SK-MEL-5 (cell line): ENCODE measurements around the gene TGM1. TPM values are rescaled to one million over a fixed set of nuclear protein-coding genes. Genes with fewer than 3 reads are reported as not detected.

ENCODE experiments used
- DNase-seq: peaks from one replicate; pipeline ENCODE4 v3.0.0-alpha.2; 2016; ENCODE audit warnings: low read depth, low spot score
- in situ Hi-C: cut with HindIII; loops from 2 replicates; pipeline ENCODE4 v1.10.0; 2016; ENCODE audit warnings: low sequenced_read_pairs, high pct_unique_total_duplicates, low pct_unique_long_range_greater_than_20kb
- polyA plus RNA-seq, 2 experiments: library from polyadenylated mRNA; depleted of rRNA; stranded (reverse); fragments of >200 nt; gene quantifications; 2 replicates each; pipeline ENCODE4 v1.2.3, GENCODE V29; 2015
- total RNA-seq: library from RNA; depleted of rRNA; stranded (reverse); fragments of >200 nt; shearing (Covaris generic); gene quantifications from 2 replicates; pipeline ENCODE4 v1.2.3, GENCODE V29; 2014; rRNA removed

The TGM1 gene
- total RNA-seq: 0.08 TPM in 1 of 2 replicates, not detected in the other
- polyA plus RNA-seq (2015; cell fraction: cytosol; rRNA removed): 0.11 and 1.3 TPM in 2 replicates
- 1.0 and 3.2 TPM in 2 replicates for polyA plus RNA-seq (2015; cell fraction: nucleus; rRNA removed)

DNA sequence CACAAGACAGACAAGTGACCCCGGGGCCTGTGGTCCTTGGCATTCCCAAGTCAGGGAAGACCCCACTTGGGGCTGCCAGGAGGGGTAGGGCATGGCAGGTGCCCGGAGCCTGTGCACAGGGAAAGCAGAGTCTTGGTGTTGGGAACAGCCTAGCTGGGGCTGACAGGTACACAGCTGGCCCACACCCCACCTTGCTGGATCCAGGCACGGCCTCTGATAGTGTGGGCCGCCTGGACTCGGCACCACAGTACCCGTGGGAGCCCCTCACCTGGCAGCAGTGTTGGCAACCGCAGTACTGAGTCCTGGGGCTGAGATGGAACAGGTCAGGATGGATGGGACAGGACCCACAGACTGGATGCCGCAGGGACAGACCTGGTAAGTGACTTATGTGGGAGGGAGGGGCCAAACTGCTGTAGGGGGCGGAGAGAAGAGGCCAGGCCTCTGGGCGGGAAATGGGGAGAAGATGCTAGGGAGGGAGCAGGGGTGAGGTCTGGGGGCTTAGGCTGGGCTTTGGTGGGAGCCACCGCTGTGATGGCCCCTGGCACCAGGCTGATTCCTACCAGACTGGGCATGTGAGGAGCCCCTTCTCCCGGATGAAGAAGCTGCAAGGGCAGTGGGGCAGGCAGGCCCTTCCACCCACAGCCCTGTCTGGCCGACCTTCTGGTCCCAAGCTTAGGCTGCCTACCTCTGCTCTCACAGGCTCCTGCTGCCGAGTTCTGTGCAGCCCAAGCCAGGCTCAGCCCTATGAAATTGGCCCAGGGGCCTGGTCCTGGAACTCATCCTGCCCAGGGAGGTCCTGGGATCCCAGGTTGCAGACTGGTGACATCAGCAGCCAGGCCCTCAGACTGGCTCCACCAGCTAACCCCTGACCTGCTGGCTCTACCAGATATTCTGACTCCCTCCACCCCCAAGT, at the start of gene TGM1:
TSS of gene TGM1 (minus strand) at position 357 of the 913 bp plus-strand sequence. CDS start 825 bp downstream, outside the sequence.
- DNase-seq: no peak
- in situ Hi-C loops: no loop called here

DNA sequence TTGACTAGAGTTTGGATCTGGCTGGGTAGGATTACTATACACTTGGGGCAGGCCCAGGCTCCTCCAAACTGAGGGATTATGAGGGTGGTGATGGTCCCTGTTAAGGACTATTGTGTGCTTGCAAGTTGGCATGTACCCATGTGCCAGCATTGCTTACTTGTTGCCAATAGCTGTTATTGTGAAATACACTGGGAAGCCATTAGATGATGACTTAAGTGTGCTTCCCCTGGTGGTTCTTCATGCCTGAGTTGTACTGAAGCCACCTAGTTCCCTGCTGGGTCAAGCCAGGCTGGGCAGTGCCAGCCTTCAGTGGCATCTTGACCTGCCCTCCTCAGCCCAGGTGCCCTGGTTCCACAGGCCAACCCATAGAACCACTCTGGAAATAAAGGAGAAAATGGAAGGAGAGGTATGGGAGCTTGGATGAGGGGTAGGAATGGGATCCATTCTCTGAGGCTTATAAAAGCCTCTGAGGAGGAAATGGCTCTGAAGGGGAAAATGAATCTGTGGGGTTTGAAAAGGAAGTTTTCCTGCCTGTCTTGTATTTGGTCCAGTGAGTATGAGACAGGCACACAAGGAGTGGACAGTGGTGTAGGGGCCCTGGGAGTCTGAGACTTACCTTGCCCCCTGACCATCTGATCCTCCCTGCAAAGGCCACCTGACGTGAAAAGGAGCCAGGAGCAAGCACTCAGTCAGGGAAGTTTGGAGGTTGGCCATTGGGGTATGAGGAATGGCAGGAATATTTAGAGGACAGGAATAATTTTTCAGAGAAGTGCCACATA, 49.0 kb upstream of the TGM1 start:
- DNase-seq: no peak
- in situ Hi-C loops: no loop called here

DNA sequence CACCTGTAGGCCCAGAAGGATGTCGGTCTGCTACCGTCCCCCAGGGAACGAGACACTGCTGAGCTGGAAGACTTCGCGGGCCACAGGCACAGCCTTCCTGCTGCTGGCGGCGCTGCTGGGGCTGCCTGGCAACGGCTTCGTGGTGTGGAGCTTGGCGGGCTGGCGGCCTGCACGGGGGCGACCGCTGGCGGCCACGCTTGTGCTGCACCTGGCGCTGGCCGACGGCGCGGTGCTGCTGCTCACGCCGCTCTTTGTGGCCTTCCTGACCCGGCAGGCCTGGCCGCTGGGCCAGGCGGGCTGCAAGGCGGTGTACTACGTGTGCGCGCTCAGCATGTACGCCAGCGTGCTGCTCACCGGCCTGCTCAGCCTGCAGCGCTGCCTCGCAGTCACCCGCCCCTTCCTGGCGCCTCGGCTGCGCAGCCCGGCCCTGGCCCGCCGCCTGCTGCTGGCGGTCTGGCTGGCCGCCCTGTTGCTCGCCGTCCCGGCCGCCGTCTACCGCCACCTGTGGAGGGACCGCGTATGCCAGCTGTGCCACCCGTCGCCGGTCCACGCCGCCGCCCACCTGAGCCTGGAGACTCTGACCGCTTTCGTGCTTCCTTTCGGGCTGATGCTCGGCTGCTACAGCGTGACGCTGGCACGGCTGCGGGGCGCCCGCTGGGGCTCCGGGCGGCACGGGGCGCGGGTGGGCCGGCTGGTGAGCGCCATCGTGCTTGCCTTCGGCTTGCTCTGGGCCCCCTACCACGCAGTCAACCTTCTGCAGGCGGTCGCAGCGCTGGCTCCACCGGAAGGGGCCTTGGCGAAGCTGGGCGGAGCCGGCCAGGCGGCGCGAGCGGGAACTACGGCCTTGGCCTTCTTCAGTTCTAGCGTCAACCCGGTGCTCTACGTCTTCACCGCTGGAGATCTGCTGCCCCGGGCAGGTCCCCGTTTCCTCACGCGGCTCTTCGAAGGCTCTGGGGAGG, 47.9 kb upstream of the TGM1 start, which contains the start of gene LTB4R:
TSS of gene LTB4R (plus strand) at position 857 of the 959 bp plus-strand sequence. CDS start 4,150 bp downstream, outside the sequence.
- in situ Hi-C loops: no loop called here
- DNase-seq: no peak

DNA sequence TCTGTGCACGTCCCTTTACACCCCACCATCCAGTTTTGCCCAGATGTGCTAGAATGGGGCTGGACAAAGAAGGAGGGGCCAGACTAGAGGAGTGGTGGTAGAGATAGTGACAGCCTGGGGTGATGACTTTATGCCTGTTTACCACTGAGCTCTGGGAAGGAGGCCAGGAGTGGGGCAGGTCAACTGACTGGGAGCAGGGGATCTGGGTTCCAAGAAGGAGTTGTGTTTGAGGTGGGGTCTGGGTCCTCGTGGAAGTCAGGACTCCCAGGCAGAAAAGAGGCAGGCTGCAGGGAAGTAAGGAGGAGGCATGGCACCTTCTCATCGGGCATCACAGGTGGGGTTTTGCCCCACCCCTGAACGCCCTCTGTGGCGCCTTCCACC, 47.3 kb upstream of the TGM1 start:
- in situ Hi-C loops: no loop called here
- DNase-seq: no peak

DNA sequence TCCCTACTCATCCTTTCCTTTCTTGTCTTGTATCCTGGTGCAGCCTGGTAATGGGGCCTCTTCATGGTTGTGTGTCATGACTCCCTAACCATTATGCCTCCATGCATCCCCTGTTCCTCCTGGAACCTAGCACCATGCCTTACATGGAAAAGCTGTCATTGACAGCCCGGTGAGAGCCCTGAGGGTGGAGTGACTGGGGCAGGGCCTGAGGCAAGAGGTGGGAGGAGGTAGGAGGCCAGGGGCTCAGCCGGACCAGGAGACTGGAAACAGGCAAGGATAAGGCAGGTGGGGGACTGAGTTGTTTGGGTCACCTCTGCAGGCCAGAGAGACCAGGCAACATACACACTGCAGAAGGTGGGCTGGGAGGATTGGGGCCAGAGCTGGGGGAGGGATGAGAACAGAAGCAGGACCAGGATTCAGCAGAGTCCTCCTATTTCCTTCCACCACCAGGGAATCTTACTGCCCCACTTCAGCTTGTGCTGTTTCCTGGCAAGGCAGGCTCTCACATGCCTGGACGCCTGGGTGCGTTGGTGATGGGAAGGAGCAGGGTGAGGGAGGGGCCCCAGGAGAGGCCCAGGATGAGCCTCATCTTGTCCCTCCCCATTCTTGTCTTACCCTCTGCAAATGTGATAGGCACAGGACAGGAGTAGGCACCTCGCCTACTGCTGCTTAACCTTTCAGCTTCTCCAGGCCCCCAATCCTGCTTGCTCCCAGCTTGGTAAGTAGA, 46.7 kb upstream of the TGM1 start, which contains the start of gene LTB4R2:
TSS of gene LTB4R2 (plus strand) at position 603 of the 727 bp plus-strand sequence. CDS start 525 bp downstream, outside the sequence.
- in situ Hi-C loops: no loop called here
- DNase-seq: no peak

DNA sequence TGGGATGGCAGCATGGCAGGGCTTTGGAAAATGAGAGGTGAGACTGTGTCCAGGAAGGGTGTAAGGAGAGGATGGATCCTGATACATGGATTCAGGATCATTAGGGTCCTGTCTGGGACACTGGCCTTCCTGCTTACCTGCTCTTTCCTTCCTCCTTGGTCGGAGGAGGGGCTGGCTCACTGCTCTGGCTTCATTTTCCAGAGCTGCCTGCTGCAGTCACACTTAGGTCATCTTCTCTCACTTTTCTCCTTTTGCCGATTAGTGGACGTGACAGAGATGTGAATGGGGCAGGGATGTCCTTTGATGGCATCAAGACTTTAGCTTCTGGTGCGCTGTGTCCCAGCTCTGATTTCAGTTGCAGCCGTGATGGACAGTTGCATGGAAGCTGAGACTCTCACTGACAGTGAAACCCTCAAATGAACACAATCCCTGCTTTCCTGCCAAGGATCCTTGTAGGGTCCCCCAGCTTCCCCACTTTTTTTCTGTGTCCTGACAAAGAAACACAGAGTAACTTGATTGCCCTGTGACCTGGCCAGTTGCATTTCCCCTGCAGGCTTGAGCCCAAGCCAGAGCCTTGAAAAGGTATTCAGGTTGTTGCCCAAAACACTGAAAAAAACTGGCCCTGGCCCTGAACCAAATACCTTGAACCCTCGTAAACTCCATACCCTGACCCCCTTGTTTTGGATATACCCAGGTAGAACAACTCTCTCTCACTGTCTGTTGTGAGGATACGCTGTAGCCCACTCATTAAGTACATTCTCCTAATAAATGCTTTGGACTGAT, 45.6 kb upstream of the TGM1 start:
- DNase-seq: no peak
- in situ Hi-C loops: no loop called here

DNA sequence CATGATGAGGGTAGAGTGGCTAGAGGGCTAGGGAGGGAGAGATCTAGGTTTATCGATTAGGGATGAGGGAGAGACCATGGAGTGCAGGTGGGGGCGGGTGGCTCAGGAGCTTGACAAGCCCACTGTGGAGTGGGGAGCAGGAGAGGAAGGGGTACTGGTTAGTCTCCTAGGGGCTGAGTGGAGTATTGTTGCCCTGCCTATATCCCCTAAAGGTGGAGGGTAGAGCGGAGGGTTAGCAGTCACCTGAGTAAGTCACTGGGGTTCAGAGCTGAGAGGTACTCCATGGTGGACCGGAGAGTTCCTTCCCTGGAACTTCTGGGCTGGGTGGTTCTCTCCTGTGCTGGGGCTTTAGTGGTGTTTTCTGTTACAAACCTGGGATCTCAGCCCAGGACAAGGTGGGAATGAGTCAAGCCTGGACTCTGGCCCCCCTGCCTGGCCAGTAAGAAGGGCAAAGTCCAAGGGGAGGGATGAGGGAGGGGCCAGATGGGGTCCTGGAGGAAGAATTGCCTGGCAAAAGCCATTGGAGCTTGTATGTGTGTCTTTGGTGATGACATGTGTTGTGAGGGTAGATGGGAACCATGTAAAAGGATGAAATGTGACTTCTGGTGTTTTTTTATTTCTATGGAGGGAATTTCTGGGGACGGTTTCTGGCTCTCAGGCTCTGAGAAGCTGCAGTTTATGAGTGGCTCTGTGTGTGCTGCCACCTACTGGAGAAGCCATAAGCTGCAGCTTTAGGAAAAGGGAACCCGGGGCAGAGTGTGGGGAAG, 44.8 kb upstream of the TGM1 start, which contains the start of gene CIDEB:
TSS of gene CIDEB (minus strand) at position 403 of the 767 bp plus-strand sequence. CDS start at position 284, 119 bp downstream.
- in situ Hi-C loops: no loop called here
- peak; percentile 71 for DNase-seq

DNA sequence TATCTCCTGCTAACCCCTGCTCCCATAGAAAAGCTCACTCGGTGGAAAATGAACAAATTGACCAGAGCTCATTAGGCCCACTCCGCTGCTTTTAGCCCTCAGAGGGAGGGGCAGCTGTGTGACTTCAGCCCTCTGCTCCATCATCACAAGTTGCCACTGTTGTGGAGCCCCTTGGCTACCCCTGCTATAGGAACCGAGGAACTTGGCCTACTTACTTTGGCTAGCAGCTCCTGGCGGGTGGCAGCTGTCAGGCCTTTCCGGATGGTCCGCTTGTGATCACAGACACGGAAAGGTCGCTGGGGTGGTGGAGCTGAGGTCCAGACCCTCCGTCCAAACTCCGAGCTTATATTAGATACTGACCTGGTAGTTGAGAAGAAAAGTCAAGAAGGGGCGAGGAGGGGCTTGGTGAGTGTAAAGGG, 44.2 kb upstream of the TGM1 start:
- DNase-seq: no peak
- in situ Hi-C loops: no loop called here

DNA sequence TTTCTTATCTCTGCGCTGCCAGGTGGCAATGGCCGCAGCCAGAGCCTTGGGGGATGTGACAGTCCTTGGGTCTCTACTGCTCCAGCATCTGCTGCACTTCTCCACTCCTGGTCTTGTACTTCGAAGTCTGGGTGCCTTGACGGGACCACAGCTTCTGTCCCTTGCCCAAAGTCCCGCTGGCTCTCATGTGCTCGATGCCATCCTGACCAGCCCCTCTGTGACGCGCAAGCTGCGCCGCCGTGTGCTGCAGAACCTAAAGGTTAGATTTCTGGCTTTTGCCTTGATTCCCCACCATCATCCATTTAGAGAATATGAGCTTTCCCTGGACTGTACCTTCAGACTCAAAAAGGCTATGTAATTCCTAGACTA, 41.0 kb upstream of the TGM1 start:
- in situ Hi-C loops: no loop called here
- no peak for DNase-seq

DNA sequence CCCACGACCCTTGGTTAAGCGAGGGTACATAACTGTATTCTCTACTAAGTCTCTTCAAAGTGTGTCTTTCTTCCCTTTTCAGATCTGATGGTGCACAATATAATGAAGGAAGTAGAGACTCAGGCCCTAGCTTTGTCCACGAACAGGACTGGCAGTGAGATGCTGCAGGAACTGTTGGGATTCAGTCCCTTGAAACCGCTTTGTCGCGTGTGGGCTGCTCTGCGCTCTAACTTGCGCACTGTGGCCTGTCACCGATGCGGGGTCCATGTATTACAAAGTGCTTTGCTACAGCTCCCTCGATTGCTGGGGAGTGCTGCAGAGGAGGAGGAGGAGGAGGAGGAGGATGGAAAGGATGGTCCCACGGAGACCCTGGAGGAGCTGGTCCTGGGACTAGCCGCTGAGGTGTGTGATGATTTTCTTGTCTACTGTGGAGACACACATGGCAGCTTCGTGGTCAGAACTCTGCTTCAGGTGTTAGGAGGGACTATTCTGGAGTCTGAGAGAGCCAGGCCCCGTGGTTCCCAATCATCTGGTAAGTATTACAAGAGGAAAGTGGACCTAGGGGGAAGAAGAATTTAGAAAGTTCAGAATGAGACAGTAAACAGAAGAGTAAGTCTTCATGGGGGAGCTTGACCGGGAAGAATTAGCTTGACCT, 37.5 kb upstream of the TGM1 start:
- DNase-seq: no peak
- in situ Hi-C loops: no loop called here

DNA sequence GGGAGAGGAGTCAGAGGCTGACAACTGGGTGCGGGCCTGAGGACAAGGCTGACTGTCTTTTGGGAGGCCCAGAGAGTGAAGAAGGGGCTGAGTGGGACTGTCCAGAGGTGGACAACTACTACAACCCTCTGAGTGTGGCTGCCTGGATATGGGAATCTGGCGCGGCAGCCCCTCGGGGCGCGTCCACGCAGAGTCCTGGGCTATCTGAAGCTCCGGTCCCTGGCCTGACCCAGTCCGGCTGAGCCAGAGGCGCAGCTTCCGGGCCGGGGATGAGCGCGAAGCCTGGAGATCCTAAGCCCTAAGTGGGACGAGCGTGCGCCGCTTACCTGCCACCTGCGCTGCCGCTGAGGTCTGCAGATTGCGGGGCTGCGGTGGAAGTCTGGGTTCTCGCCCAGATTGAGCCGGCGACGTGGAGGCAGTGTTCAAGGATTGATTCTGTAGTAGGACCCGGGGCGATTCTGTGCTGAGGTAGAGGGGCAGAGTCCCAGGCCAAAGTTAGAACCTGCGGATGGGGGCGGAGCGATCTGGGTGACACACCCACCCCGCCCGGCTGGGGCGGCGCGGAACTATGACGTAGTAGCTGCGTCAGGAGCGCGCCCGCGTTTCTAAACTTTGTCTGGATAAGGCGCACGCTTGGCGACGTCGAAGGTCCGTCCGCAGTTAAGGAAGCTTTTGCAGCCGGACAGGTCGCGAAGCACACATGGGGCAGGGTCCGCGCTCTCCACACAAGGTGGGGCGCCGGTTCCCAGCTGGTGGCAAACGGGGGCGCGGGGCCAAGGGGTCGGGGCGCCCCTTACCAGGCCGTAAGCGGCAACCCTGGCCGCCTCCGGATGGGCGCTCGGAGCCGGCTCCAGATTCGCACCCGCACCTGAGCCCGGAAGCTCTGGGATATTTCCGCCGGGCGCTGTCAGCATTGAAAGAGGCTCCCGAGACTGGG, 36.5 kb upstream of the TGM1 start, which contains the start of the genes DHRS1 and NOP9:
TSS of gene DHRS1 (minus strand) at position 526 of the 937 bp plus-strand sequence. CDS start 674 bp downstream, outside the sequence.
TSS of gene NOP9 (plus strand) at position 596 of the 937 bp plus-strand sequence. CDS start at position 701, 105 bp downstream.
- in situ Hi-C loops: no loop called here
- DNase-seq: peak; percentile 85

DNA sequence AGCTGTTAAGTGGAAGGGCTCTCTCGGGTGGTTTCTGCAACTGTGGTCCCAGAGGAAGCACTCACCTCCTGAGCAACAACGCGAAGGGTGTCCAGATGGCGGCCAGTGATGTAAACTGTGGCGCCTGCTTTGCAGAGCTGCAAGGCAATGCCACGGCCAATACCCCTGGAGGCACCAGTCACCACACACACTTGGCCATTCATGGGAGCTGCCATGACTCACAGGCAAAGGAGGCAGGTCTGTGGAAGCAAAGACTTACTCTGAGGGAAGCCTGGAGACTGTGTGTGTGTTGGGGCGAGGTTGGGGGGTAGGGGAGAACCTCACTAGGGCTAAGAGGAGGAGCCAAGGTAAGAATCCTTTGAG, 35.9 kb upstream of the TGM1 start:
- in situ Hi-C loops: no loop called here
- DNase-seq: peak; percentile 69

DNA sequence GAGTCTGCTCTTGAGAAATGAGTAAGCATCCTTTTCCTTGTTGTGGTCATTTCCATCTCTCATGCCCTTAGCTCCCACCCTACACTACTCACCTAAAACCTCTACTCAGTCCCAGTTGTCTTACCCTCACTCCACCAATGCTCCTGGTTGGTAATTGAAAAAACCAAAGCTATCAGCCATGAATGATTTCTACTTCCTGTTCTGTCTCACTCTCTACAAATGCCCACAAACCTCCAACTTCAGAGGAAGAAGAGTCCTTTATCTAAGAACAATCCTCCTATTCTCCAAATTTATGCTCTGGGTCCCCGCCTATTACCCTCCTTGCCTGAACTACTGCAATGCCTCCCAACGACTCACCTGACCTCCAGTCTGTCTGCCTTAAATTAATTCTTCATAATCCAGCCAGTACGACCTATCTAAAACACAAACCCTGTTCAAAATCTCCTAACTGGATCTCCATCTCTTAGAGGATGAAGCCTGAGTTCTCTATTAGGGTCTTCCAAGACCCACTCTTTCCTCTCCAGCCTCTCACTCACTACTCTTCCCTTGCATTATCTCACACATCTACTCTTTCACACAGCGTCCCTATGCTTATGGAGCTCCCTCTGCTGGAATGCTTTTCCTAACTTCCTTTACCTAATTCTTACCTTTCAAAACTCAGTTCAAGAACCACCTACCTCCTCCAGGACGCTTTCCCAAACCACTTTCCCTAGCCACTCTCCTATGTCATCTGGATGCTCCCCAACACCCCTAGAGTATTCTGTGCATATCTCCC, 34.4 kb upstream of the TGM1 start:
- DNase-seq: peak; percentile 66
- in situ Hi-C loops: no loop called here
